ENCODE data around the gene PTPRD.
"Not testable (repeated sequence)": the region's sequence is repeated elsewhere in the genome, so short reads cannot be mapped to it uniquely, and the experiment has no call there.

The PTPRD gene

DNA sequence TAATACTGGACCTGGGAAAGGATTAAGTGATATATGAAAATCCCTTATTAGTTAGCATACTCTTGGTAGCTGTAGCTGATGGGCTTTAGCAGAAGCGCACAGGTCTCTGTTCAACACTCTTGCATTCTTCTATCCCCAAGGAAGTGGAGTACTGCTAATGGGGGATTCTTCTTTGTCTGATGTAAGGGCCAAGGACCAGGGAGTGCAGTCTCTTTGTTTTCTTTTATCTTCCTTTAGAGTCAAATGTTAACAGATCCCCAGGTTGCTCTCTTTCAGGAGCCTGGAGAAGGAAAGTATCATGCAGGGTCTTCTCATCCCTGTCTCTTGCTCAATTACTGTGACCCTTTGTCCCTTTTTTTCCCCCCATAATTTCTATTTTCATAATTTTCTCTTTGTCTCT, 1666.3 kb downstream of the PTPRD start:
- in situ Hi-C loops (cut with MboI; ENCODE audit: low sequenced_read_pairs) = no loop called here

DNA sequence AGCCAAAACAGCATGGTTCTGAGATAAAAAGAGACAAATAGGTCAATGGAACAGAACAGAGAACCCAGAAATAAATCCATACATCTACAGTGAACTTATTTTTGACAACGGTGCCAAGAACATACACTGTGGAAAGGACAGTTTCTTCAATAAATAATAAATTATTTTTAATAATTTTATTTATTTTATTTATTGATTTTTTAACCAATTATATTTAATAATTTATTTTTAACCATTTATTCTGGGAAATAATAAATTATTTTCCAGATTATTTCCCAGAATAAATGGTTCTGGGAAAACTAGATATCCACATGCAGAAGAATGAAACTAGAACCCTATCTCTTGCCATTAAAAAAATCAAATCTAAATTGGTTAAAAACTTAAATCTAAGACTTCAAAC, 1669.4 kb downstream of the PTPRD start:
- in situ Hi-C loops (cut with MboI; ENCODE audit: low sequenced_read_pairs) = no loop called here

DNA sequence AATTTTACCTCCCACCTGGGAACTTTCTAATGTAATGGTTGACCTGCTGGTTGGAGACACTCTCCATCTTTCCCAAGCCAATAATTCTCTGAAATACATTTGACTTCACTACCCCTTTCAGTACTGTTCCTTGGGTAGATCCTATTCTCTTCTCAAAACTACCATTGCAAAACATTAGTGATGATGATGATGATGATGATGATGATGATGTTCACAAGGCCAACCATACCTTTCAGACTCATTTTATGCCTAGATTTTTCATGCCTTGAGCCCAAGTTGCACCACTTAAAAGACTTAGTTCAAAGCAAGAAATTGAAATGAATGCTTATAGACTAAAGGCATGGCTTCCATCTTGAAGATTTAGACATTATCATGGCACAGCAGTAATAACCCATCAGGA, 1672.2 kb downstream of the PTPRD start:
- in situ Hi-C loops (cut with MboI; ENCODE audit: low sequenced_read_pairs) = no loop called here

DNA sequence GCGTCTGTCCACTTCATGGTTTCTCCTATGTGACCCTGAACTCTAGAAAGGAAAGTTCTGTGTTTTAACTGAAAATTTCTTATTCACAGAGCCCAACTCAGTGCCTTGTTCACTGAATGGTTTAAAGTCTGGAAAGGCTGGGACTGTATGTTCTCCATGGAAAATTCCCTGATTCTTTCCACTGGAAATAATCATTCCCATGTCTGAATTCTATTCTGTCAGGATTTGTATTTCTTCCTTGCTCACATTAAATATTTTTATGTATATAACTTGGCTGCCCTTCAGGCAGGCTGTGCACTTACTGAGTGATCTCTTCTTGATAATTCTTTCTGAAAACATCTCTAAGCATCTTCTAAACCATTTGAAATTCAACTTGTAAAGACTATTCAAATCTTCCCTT, 1686.3 kb downstream of the PTPRD start:
- in situ Hi-C loops (cut with MboI; ENCODE audit: low sequenced_read_pairs) = no loop called here

DNA sequence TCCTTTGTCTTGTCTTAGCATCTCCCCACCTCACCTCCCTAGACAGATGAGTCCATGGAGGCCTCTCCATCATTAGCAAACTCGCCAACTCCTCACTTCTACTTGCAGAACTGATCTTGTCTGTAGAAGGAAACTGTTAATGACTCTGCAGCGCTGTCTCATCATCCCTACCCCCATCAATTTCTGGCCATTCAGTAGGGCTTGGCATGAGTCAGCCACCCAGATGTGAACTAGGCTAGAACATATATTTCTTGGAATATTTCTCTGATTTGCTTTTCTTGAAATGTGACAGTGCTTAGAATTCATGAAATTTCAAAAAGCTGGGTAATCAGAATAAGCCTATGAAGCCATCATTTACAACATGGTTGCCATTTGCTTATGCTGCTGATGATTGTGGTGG, 1688.2 kb downstream of the PTPRD start:
- in situ Hi-C loops (cut with MboI; ENCODE audit: low sequenced_read_pairs) = no loop called here

DNA sequence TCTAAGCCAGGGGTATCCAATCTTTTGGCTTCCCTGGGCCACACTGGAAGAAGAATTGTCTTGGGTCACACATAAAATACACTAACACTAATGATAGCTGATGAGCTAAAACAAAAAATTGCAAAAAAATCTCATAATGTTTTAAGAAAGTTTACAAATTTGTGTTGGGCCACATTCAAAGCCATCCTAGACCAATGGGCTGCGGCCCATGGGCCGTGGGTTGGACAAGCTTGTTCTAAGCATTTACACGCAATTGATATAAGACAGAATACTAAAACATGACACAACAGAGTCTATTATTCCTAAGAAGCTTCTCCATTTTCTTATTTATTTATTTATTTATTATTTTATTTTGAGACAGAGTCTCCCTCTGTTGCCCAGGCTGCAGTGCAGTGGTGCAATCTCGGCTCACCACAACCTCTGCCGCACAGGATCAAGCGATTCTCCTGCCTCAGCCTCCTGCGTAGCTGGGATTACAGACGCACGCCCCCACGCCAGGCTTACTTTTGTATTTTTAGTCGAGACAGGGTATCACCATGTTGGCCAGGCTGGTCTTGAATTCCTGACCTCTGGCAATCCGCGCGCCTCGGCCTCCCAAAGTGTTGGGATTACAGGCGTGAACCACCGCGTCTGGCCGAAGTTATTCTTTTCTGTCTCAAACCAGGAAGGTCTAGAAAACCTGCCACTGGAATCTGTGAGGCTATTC, 1692.2 kb downstream of the PTPRD start:
- in situ Hi-C loops (cut with MboI; ENCODE audit: low sequenced_read_pairs) = not testable (repeated sequence)

DNA sequence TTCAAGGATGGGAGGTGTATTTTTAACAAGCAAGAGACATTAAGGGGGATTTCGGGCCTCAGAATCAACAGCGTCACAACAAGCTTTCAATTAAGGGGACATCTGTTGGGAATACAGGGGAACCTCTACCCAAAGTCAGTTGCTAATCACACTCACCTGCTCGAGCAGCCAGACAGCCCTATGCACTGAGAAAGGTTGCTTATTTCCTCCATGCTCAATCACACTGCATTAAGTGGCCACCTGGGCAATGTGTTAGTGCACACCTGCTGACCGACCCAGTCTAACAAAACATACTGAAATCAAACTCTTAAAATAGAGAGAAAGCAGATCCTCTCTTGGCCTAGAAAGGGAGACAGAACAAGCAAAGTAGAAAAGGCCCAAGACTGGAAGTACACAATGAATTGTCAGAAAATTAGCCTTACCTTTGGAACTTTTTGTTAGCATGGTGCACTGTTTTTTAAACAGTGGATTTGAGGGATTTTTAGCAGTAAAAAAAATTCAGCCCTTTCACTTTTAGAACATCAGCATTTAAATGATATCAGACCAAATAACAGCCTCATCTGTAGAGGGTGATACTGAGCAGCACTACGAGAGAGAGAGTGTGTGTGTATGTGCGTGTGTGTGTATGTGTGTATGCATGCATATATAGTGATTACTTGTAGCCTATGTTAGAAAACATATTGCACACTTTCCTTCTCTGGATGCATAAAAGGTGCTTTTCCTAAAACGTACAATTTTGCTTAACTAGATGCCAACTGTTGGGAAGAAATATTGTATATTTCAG, 1694.7 kb downstream of the PTPRD start:
- in situ Hi-C loops (cut with MboI; ENCODE audit: low sequenced_read_pairs) = no loop called here

DNA sequence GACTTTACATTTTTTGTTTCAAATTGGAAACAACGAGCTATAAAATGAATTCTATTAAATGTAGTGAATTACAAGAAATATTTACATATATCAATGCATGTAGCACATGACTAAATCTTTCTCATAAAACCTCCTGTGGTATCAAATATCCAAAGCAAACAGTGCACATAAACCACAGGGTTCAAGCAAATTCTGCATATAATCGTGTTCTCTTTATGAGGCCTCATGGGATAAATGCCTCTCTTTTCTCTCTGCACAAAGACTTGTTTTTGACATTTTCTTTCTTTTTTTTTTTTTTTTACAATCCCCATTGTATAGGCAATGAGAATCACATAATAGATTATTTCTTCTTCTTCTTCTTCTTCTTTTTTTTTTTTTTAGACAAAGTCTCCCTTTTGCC, 1696.0 kb downstream of the PTPRD start:
- in situ Hi-C loops (cut with MboI; ENCODE audit: low sequenced_read_pairs) = no loop called here

DNA sequence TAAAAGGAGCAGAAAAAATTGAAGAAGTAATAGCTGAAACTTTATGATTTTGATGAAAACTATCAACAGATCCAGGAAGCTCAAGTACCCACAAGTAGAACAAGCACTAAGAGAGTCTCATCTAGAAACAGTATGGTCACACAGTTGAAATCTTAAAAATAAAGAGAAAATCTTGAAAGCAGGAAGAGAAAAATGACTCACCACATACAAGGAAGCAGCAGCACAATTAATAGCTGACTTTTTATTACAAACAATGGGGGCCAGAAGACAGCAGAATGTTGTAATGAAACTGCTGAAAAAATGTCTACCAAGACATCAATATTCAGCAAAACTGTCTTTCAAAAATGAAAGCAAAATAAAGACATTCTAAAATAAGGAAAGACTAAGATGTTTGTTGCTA, 1704.9 kb downstream of the PTPRD start:
- in situ Hi-C loops (cut with MboI; ENCODE audit: low sequenced_read_pairs) = no loop called here

DNA sequence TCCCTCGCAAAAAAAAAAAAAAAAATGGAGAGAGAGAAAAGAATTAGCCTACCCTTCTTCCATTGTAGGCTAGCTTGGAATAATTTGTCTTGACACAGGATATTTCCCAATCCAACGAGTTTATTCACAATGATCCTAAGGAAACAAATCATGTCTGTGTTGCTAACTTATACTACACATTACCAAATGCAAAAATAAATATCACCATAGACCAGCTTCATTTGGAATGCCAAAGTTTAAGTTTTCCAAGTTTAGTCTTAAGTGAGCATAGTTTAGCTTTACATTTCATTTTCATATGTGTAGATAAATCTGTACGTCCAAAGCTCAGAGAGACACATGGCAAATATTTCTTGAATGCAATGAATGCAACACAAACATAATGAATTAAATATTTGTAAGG, 1707.1 kb downstream of the PTPRD start:
- in situ Hi-C loops (cut with MboI; ENCODE audit: low sequenced_read_pairs) = no loop called here

DNA sequence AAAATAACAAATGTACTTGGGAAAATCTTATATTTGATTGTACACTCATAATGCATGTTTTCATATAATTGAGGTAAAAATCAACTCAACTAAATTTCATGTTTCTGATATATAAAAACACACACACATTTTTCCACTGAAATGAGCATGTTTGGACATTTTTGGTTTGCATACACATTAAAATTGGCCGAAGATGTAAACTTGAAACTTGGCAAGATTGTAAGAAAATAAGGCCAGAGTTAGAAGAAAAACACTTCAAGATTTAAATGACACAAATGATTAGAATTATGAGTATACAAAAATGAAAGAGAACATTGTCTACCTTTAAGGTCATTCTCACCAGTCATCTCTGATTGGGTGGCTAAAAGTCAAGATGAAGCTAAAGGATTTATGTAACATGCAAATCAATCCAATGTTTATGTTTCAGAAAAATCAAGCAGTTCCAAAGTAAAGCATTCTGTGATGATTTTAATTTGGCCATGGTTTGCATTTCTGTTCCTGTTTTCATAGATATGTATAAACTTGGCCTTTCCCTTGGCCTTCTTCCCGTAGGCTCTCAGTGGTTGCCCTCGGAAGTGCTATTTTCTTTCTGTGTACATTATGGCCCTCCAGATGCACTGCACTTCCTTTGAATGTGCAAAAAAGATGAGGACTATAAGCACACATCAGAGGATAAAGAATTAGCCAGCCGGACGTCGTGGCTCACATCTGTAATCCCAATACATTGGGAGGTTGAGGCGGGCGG, 1707.9 kb downstream of the PTPRD start:
- in situ Hi-C loops (cut with MboI; ENCODE audit: low sequenced_read_pairs) = no loop called here

DNA sequence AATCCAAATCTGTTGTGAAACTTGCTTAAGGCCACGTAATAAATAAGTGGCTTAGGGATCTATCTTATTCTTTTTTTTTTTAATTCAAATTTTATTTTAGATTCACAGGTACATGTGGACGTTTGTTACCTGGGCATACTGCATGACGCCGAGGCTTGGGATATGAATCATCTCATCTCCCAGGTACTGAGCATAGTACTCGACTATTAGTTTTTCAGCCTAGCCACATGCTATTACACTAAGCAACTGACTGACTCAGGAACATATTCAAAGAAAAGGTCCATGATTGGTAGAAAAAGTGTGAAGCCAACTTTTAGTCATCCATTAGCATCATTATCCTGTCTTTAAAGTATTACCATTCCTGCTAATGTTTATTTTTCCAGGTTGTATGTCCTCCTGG, 1709.7 kb downstream of the PTPRD start:
- in situ Hi-C loops (cut with MboI; ENCODE audit: low sequenced_read_pairs) = no loop called here

DNA sequence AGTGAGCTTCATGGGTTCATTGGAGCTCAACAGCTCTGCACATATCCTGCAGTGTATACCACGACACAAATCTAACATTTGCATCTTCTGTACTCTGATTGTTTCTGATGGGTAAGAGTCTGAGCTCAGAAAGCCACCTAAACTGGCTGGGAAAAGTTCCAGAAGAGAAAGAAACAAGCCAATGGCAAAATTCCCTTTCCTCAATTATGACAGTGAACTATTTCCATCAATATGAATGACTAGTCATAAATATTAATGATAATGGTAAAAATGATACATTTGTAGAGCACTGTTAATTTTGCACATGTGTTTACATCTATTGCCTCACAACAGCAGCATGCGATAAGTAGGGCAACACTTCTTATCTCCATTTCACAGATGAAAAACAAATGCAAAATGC, 1711.7 kb downstream of the PTPRD start:
- in situ Hi-C loops (cut with MboI; ENCODE audit: low sequenced_read_pairs) = no loop called here

DNA sequence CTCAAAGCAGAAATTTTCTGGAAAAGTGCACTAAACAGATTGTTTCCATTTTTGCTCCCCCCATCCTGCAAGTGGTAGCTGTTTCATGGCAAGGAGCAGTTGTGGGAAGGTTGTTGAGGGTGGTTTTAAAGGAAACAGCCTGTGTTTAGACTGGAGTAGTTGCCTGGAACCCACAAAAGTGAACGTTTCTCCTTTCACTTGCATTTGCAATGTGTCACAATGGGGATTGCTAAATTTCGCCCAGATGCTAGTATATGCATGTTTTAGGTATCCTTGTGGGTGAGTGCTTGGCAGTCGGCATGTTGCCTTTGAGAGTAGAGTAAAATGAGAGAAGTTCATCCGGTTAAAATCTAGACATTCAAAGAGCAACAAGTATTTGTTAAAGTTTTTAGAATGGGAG, 1713.3 kb downstream of the PTPRD start:
- in situ Hi-C loops (cut with MboI; ENCODE audit: low sequenced_read_pairs) = no loop called here

DNA sequence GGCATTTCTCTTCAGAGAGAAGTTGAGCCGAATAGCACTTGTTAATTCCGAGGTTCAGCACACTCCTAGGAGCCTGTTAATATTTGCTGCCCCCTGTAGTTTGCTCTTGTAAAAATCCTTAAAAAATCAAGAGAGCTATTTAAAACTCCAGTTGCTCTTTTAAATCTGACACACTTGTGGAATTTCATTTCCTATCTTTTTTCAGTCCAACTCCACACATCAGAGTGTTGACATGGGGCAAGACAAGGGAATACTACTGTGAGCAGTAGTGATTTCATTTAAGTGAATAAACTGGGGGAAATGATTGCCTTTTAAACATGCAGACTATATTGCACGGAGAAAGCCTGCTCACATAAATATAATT, 1717.0 kb downstream of the PTPRD start:
- in situ Hi-C loops (cut with MboI; ENCODE audit: low sequenced_read_pairs) = no loop called here

DNA sequence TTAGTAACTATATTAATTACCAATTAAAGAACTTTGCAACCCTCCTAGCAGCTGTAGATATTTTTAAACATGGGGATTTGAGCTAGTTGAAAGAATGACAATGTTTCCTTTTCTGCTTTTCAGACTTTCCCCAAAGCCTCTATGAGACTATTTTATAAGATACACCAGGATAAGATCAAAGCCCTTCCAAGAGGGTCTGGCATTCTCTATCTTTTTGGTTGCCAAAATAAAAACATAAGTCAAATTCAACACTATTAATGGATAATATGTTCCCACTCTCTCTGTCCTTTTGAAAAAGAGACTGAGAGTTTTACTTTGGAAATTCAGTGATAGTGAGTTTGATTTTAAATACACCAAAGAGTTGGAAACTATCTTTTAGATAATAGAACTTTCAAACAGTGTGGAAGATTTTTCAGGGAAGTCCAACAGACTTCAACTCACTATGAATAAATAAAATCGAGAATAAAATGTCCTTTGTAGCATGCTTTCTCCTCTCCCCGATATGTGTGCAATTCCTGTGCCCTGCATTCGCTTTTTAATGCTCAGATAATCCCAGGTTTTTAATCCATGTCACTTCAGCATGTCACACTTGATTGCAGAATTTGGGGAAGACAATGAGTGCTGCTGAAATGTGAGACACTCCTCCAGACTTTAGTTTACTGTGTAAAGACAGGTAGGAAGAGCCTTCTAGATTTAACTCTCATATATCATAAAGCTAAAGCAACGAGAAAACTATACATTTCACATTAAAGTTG, 1717.5 kb downstream of the PTPRD start:
- in situ Hi-C loops (cut with MboI; ENCODE audit: low sequenced_read_pairs) = no loop called here

DNA sequence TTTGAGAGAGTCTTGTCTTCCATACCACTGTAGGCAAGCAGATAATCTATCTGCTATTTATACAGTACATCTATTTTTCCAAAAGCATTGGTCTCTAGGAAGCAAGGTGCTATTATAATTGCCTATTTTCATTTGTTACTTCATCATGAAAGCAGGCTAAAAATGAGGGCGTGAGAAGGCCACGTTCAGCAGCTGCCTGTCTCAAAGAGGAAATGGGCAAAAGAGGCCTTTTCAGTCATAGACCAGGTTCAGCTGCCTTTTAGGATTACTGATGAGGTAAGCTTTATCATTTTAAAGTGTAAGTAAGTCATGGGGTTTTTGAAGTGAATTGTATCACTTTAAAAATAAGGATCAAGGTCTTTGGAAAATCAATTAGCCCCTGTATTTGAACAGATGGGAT, 1722.1 kb downstream of the PTPRD start:
- in situ Hi-C loops (cut with MboI; ENCODE audit: low sequenced_read_pairs) = no loop called here

DNA sequence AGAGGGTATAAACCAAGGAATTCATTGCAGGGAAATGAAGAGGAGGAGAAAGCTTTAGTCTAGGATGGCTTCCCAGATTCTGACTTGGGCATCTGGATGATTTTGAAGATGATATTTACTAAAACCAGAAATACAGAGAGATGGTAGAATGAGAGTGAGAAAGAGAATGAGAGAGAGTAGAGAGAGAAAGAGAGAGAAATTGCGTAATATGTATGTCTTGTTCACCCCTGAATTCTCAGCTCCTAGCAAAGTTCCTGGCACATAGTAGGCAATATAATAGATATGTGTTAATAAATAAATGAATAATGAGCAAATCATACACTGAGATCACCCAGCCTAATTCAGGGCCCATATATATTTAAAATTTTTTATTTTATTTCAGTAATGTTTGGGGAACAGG, 1723.7 kb downstream of the PTPRD start:
- in situ Hi-C loops (cut with MboI; ENCODE audit: low sequenced_read_pairs) = no loop called here

DNA sequence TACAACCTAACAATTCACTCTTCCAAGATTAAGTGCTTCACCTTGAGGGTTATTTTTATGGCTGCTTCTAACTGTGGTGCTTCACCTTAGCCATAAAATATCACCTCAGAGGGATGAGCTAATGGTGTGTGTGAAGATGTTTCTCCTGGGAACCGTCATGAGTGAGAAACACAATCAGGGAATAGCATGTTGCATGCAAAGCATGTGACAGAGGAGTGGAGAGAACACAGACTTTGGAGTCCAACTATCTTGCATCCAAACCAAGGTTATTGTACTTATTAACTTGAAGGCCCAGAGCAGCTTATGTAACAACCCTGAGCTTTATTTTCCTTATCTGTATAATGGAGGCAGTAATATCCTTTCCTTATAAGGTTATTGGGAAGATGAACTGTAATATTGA, 1724.2 kb downstream of the PTPRD start:
- in situ Hi-C loops (cut with MboI; ENCODE audit: low sequenced_read_pairs) = no loop called here

DNA sequence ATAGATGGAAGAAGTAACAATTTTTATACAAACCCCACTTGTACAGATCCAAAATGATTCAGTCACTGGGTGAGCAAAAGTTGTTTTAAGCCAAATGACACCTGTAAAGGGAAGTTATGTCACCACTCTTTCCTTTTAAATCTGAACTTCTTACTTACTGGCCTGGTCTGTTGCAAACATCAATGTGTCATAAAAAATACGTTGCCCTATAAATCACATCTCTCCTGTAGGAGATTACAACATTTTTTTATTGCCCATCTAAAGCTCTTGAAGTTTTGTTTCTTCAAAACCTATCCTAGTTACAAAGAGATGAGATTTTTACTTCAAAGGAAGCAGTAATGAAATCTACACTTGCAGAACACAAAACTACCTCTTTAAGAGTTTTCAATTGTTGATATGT, 1725.4 kb downstream of the PTPRD start:
- in situ Hi-C loops (cut with MboI; ENCODE audit: low sequenced_read_pairs) = no loop called here

DNA sequence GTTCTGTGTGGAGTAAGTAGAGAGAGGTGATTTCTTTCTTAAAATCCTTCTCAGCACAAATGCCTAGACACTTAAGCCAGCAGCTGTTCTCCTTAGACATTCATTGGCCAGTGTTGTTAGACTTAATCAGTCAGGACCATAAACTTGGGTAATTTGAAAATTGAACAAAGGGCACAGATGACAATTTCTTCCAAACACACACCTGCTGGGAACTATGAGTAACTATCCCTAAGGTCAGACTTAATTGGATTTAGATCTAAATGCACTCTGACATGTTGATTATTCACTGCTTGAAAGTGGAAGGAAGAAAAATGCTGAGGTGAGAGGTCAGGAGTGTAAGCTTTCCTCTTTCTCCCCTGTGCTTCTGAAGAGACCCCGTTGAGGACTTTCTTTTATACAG, 1729.5 kb downstream of the PTPRD start:
- in situ Hi-C loops (cut with MboI; ENCODE audit: low sequenced_read_pairs) = no loop called here
